DOHH2 (cell line): ENCODE results near the gene RAB39A.

Source experiments
- H3F3A ChIP-seq: fragments of 200-600 bp; sonication (generic), shearing (Covaris generic); 2 replicates; pipeline ENCODE4 v1.6.0; 2016; ENCODE audit warnings: antibody characterized with exemption, mild to moderate bottlenecking; ENCODE audit not compliant: control insufficient read depth, insufficient read depth
- H3K27ac ChIP-seq: fragments of 200-600 bp; sonication (generic); 2 replicates; pipeline ENCODE4 v1.5.1; 2014; ENCODE audit warnings: low read depth, mild to moderate bottlenecking, low read length, moderate library complexity
- H3K27me3 ChIP-seq: fragments of 200-600 bp; sonication (generic); 2 replicates; pipeline ENCODE4 v1.6.1; 2014; ENCODE audit warnings: mild to moderate bottlenecking, low read length, mixed read lengths; ENCODE audit not compliant: control insufficient read depth
- H3K36me3 ChIP-seq: fragments of 200-600 bp; sonication (generic); 2 replicates; pipeline ENCODE4 v1.6.1; 2014; ENCODE audit warnings: mild to moderate bottlenecking, low read length, moderate library complexity, mixed read lengths; ENCODE audit not compliant: control insufficient read depth
- H3K4me1 ChIP-seq: fragments of 200-600 bp; sonication (generic); 2 replicates; pipeline ENCODE4 v1.6.1; 2014; ENCODE audit warnings: mild to moderate bottlenecking, low read length, mixed read lengths; ENCODE audit not compliant: control insufficient read depth
- H3K4me2 ChIP-seq: fragments of 200-600 bp; sonication (generic); 2 replicates; pipeline ENCODE4 v1.6.0; 2014; ENCODE audit warnings: mild to moderate bottlenecking, low read length, moderate library complexity
- H3K4me3 ChIP-seq: fragments of 200-600 bp; sonication (generic); 2 replicates; pipeline ENCODE4 v1.5.1; 2014; ENCODE audit warnings: mild to moderate bottlenecking, low read length, mixed read lengths
- H3K79me2 ChIP-seq: fragments of 200-600 bp; sonication (generic); 2 replicates; pipeline ENCODE4 v1.6.1; 2014; ENCODE audit warnings: mild to moderate bottlenecking, low read length, mixed read lengths; ENCODE audit not compliant: control insufficient read depth
- H3K9me2 ChIP-seq: fragments of 200-600 bp; sonication (generic); replicated peaks from 2 replicates; pipeline ENCODE4 v1.6.1; 2014; ENCODE audit warnings: mild to moderate bottlenecking, low read length, mixed read lengths; ENCODE audit not compliant: control insufficient read depth
- H3K9me3 ChIP-seq: fragments of 200-600 bp; sonication (generic); 2 replicates; pipeline ENCODE4 v1.6.1; 2014; ENCODE audit warnings: antibody characterized with exemption, low read length, mixed read lengths; ENCODE audit not compliant: control insufficient read depth, insufficient read depth
- H4K20me1 ChIP-seq: fragments of 200-600 bp; sonication (generic); 2 replicates; pipeline ENCODE4 v1.6.0; 2014; ENCODE audit warnings: low read depth, mild to moderate bottlenecking, antibody characterized with exemption, low read length, moderate library complexity; ENCODE audit not compliant: control insufficient read depth, insufficient read depth
- EZH2phosphoT487 ChIP-seq: fragments of 200-600 bp; sonication (generic); IDR thresholded peaks from 2 replicates; pipeline ENCODE4 v1.6.1; 2017; ENCODE audit warnings: borderline replicate concordance, mild to moderate bottlenecking, antibody characterized with exemption, low read length, moderate library complexity, mixed read lengths
- TF ChIP-seq, protein P1 (sequence below): fragments of 200-600 bp; sonication (generic); IDR thresholded peaks from one replicate; pipeline ENCODE4 v1.5.1; 2014; ENCODE audit warnings: antibody characterized with exemption, mild to moderate bottlenecking, low read depth, low read length; ENCODE audit not compliant: poor library complexity, severe bottlenecking

Gene RAB39A

DNA sequence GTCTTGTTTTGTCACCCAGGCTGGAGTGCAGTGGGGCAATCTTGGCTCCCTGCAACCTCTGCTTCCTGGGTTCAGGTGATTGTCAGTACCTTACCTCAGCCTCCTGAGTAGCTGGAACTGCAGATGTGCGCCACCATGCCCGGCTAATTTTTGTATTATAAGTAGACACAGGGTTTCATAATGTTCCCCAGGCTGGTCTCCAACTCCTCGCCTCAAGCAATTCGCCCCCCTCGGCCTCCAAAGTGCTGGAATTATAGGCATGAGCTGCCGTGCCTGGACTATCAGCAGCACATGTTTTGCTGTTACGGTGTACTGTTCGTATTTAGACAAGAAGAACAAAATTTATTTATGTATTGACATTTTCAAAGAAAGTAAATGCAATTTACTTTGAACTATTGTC, 34.8 kb downstream of the RAB39A start:
- no peaks in the 10 kb centered on the region for H3K27me3 ChIP-seq
- H3K4me1 ChIP-seq: no peaks in the 10 kb centered on the region
- H3K27ac ChIP-seq: no peak overlapping the region
- H3K4me3 ChIP-seq: no peak overlapping the region
- TF ChIP-seq, protein P1, sequence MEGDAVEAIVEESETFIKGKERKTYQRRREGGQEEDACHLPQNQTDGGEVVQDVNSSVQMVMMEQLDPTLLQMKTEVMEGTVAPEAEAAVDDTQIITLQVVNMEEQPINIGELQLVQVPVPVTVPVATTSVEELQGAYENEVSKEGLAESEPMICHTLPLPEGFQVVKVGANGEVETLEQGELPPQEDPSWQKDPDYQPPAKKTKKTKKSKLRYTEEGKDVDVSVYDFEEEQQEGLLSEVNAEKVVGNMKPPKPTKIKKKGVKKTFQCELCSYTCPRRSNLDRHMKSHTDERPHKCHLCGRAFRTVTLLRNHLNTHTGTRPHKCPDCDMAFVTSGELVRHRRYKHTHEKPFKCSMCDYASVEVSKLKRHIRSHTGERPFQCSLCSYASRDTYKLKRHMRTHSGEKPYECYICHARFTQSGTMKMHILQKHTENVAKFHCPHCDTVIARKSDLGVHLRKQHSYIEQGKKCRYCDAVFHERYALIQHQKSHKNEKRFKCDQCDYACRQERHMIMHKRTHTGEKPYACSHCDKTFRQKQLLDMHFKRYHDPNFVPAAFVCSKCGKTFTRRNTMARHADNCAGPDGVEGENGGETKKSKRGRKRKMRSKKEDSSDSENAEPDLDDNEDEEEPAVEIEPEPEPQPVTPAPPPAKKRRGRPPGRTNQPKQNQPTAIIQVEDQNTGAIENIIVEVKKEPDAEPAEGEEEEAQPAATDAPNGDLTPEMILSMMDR: no peak
- no peak for TF ChIP-seq EZH2phosphoT487
- no peaks in the 10 kb centered on the region for H3K79me2 ChIP-seq
- H3K9me3 ChIP-seq: no peaks in the 10 kb centered on the region
- no peaks in the 10 kb centered on the region; the same call in 1 of the 2 replicates for H3K36me3 ChIP-seq
- no peaks in the 10 kb centered on the region for H3K9me2 ChIP-seq
- no peak overlapping the region for H3K4me2 ChIP-seq
- H4K20me1 ChIP-seq: no peaks in the 10 kb centered on the region
- H3F3A ChIP-seq: no peaks in the 10 kb centered on the region

DNA sequence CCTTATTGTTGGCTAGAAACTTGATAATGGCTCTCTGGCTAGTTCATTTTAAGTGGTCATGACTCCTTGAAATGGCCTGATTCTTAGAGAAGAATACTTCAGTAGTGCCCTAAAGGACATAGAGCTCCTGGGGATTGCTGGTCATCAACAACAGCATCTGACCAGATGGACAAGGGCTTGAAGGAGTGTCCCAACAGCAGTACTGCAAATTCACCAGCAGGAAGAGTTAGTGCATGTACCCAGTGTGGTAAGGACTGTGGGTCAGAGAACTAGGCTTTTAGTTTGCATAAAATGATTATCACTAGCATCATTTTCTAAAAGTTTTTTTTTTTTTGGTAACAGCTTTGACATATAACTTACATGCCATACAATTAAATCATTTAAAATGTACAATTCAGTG, 41.0 kb downstream of the RAB39A start:
- Histone ChIP-seq H3K9me2 (no peaks in the 10 kb centered on the region), H3K4me3 (no peak overlapping the region), H3K27me3 (no peaks in the 10 kb centered on the region), H3K9me3 (no peaks in the 10 kb centered on the region), H3K79me2 (no peaks in the 10 kb centered on the region), H3K4me2 (no peak overlapping the region), H3F3A (no peaks in the 10 kb centered on the region), H4K20me1 (no peaks in the 10 kb centered on the region), H3K27ac (no peak overlapping the region), H3K4me1 (no peaks in the 10 kb centered on the region), H3K36me3 (no peaks in the 10 kb centered on the region)
- TF ChIP-seq EZH2phosphoT487: no peak
- TF ChIP-seq, protein P1: no peak

DNA sequence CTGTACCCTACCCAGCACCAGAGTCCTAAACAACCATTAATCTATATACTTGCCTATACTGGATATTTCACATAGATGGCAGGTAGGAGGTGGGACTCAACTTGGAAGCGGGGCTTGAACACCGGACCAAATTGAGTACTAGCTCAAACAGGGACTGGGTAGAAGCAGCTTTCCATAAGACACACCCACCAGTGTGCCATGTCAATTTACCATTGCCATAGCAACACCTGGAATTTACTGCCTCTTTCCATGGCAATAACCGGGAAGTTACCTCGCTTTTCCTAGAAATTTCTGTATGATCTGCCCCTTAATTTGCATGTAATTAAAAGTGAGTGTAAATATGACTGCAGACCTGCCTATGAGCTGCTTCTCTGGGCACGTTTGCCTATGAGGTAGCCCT, 41.8 kb downstream of the RAB39A start:
- Histone ChIP-seq H3K4me1 (no peaks in the 10 kb centered on the region), H3K4me3 (no peak overlapping the region), H3F3A (no peaks in the 10 kb centered on the region), H4K20me1 (no peaks in the 10 kb centered on the region), H3K4me2 (no peak overlapping the region), H3K9me2 (no peaks in the 10 kb centered on the region), H3K27ac (no peak overlapping the region), H3K79me2 (no peaks in the 10 kb centered on the region), H3K36me3 (no peaks in the 10 kb centered on the region), H3K9me3 (no peaks in the 10 kb centered on the region), H3K27me3 (no peaks in the 10 kb centered on the region)
- TF ChIP-seq EZH2phosphoT487: no peak
- TF ChIP-seq, protein P1: no peak

DNA sequence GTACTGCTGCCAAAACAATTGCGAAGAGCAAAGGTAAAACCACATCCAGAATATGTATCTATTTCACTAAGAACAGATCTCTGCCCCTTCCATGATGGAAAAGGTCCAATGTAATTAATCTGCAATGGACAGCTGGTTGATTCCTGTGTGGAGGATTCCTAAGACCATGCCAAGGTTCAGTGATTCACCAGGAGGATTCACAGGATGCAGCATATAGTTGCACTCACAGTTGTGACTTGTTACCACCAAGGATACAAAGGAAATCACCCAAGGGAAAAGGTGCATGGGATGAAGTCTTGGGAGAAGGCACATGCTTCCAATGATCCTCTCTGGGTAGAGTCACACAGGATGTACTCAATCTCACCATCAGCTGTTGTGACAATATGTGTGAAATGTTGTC, 45.4 kb downstream of the RAB39A start:
- H3K9me2 ChIP-seq: no peaks in the 10 kb centered on the region
- no peaks in the 10 kb centered on the region for H3K79me2 ChIP-seq
- no peak overlapping the region for H3K27ac ChIP-seq
- H3K4me3 ChIP-seq: no peak overlapping the region
- H3K4me2 ChIP-seq: no peak overlapping the region
- no peaks in the 10 kb centered on the region for H3K9me3 ChIP-seq
- H3K4me1 ChIP-seq: no peaks in the 10 kb centered on the region
- no peaks in the 10 kb centered on the region for H3F3A ChIP-seq
- no peaks in the 10 kb centered on the region for H3K27me3 ChIP-seq
- H3K36me3 ChIP-seq: no peaks in the 10 kb centered on the region
- no peaks in the 10 kb centered on the region for H4K20me1 ChIP-seq
- TF ChIP-seq EZH2phosphoT487: no peak
- TF ChIP-seq, protein P1: no peak
